ENCODE measurements around the gene PTPRT. TPM values are rescaled to one million over a fixed set of nuclear protein-coding genes. Genes with fewer than 3 reads are reported as not detected.

Gene PTPRT
- total RNA-seq, 1 experiment from 2014 or later: not detected

DNA sequence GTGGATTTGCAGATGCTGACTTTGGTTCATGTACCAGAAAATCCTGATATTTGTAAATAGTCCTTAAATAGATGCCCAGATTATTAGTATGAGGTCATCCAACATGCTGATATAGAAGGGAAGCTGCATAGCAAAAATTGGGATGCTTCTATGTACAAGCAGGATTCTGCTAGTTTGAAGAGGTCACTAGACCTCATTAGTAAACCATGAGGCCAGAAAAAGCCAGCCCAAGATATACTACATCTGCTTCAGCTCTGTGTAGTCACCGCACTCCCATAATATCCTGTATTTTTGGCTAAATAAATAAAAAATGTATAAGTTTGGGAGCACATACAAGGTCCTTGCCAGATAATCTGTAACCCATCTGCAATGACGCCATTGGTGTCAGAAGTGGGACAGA, 13.0 kb downstream of the PTPRT start:
- DNase-seq (ENCODE audit: low read depth, low spot score) (no peak), ATAC-seq (no peak)
- TF ChIP-seq SIN3A (IDR thresholded peaks at IDR 0.05; ENCODE audit: borderline replicate concordance, insufficient read depth, low read depth, low read length) (no peak), POLR2AphosphoS5 (IDR thresholded peaks at IDR 0.05; ENCODE audit: low read depth, low read length) (no peak), TCF7L2 (IDR thresholded peaks at IDR 0.05; ENCODE audit: low read depth, low read length) (no peak)
- TF ChIP-seq, protein P1, sequence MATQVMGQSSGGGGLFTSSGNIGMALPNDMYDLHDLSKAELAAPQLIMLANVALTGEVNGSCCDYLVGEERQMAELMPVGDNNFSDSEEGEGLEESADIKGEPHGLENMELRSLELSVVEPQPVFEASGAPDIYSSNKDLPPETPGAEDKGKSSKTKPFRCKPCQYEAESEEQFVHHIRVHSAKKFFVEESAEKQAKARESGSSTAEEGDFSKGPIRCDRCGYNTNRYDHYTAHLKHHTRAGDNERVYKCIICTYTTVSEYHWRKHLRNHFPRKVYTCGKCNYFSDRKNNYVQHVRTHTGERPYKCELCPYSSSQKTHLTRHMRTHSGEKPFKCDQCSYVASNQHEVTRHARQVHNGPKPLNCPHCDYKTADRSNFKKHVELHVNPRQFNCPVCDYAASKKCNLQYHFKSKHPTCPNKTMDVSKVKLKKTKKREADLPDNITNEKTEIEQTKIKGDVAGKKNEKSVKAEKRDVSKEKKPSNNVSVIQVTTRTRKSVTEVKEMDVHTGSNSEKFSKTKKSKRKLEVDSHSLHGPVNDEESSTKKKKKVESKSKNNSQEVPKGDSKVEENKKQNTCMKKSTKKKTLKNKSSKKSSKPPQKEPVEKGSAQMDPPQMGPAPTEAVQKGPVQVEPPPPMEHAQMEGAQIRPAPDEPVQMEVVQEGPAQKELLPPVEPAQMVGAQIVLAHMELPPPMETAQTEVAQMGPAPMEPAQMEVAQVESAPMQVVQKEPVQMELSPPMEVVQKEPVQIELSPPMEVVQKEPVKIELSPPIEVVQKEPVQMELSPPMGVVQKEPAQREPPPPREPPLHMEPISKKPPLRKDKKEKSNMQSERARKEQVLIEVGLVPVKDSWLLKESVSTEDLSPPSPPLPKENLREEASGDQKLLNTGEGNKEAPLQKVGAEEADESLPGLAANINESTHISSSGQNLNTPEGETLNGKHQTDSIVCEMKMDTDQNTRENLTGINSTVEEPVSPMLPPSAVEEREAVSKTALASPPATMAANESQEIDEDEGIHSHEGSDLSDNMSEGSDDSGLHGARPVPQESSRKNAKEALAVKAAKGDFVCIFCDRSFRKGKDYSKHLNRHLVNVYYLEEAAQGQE (IDR thresholded peaks at IDR 0.05; ENCODE audit: insufficient read depth in 1 of 2, low read depth in 2 of 2, low read length in 1 of 2): no peak
- TF ChIP-seq, protein P2, sequence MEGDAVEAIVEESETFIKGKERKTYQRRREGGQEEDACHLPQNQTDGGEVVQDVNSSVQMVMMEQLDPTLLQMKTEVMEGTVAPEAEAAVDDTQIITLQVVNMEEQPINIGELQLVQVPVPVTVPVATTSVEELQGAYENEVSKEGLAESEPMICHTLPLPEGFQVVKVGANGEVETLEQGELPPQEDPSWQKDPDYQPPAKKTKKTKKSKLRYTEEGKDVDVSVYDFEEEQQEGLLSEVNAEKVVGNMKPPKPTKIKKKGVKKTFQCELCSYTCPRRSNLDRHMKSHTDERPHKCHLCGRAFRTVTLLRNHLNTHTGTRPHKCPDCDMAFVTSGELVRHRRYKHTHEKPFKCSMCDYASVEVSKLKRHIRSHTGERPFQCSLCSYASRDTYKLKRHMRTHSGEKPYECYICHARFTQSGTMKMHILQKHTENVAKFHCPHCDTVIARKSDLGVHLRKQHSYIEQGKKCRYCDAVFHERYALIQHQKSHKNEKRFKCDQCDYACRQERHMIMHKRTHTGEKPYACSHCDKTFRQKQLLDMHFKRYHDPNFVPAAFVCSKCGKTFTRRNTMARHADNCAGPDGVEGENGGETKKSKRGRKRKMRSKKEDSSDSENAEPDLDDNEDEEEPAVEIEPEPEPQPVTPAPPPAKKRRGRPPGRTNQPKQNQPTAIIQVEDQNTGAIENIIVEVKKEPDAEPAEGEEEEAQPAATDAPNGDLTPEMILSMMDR (IDR thresholded peaks at IDR 0.05): no peak
- in situ Hi-C loops (cut with HindIII; ENCODE audit: low pct_unique_long_range_greater_than_20kb, low sequenced_read_pairs): no loop called here
- no TSS peak for BruUV-seq (replicated peaks)
- H3K9me3 ChIP-seq (ENCODE audit: control insufficient read depth, insufficient read depth, low read depth, low read length): no peaks in the 10 kb centered on the region
- intact Hi-C loops (cut with micrococcal nuclease; ENCODE audit: unreplicated experiment): no loop called here
- CTCF ChIA-PET: no interaction called here
- H3K4me3 ChIP-seq (ENCODE audit: low read depth in 2 of 2, low read length in 2 of 2): no peak overlapping the region
- H3K27me3 ChIP-seq (ENCODE audit: control insufficient read depth, insufficient read depth, low read length): peaks cover 3% of the 10 kb centered on the region; the same call in 1 of the 2 replicates
- POLR2A ChIA-PET: no interaction called here
- no peaks in the 10 kb centered on the region for H3K4me1 ChIP-seq (ENCODE audit: control insufficient read depth, insufficient read depth, low read length)
- no peaks in the 10 kb centered on the region for H3K36me3 ChIP-seq (ENCODE audit: control insufficient read depth, insufficient read depth, low read length)
- H3K27ac ChIP-seq (ENCODE audit: low read length): no peak overlapping the region

DNA sequence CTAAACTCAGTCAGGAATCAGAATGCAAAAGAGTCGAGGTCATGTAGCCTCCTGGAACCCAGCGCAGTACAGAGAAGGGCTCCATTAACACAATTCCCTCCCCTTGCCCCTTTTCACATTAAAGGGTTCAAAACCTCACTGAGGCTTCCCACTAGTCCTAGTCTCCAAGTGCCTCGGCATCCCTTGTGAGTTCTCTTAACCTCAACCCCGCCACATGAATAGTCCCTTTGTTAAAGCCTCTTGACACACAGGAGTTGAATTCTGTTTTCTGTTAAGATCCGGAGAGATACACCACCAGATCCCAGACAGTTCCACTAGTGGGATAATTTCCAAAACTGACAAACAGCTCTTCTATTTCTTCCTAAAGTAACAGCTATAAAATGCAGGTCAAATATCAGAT, 17.8 kb downstream of the PTPRT start:
- POLR2A ChIA-PET: no interaction called here
- TF ChIP-seq, protein P1 (IDR thresholded peaks at IDR 0.05; ENCODE audit: insufficient read depth in 1 of 2, low read depth in 2 of 2, low read length in 1 of 2): no peak
- TF ChIP-seq, protein P2 (IDR thresholded peaks at IDR 0.05): no peak
- TF ChIP-seq SIN3A (IDR thresholded peaks at IDR 0.05; ENCODE audit: borderline replicate concordance, insufficient read depth, low read depth, low read length) (no peak), POLR2AphosphoS5 (IDR thresholded peaks at IDR 0.05; ENCODE audit: low read depth, low read length) (no peak), TCF7L2 (IDR thresholded peaks at IDR 0.05; ENCODE audit: low read depth, low read length) (no peak)
- no TSS peak for BruUV-seq (replicated peaks)
- no peak for DNase-seq (ENCODE audit: low read depth, low spot score)
- no peak for ATAC-seq
- no peak overlapping the region for H3K27ac ChIP-seq (ENCODE audit: low read length)
- in situ Hi-C loops (cut with HindIII; ENCODE audit: low pct_unique_long_range_greater_than_20kb, low sequenced_read_pairs) (no loop called here), intact Hi-C loops (cut with micrococcal nuclease; ENCODE audit: unreplicated experiment) (no loop called here)
- CTCF ChIA-PET: no interaction called here
- H3K36me3 ChIP-seq (ENCODE audit: control insufficient read depth, insufficient read depth, low read length): no peaks in the 10 kb centered on the region
- H3K4me1 ChIP-seq (ENCODE audit: control insufficient read depth, insufficient read depth, low read length): no peaks in the 10 kb centered on the region
- no peaks in the 10 kb centered on the region for H3K9me3 ChIP-seq (ENCODE audit: control insufficient read depth, insufficient read depth, low read depth, low read length)
- H3K4me3 ChIP-seq (ENCODE audit: low read depth in 2 of 2, low read length in 2 of 2): no peak overlapping the region
- H3K27me3 ChIP-seq (ENCODE audit: control insufficient read depth, insufficient read depth, low read length): peaks cover 8% of the 10 kb centered on the region

All from Panc1 (cell line).